ENCODE results near the gene UHMK1. TPM values are rescaled to one million over a fixed set of nuclear protein-coding genes. Genes with fewer than 3 reads are reported as not detected.

The UHMK1 gene
- total RNA-seq, 1 experiment from 2014 or later = 75.1 TPM

DNA sequence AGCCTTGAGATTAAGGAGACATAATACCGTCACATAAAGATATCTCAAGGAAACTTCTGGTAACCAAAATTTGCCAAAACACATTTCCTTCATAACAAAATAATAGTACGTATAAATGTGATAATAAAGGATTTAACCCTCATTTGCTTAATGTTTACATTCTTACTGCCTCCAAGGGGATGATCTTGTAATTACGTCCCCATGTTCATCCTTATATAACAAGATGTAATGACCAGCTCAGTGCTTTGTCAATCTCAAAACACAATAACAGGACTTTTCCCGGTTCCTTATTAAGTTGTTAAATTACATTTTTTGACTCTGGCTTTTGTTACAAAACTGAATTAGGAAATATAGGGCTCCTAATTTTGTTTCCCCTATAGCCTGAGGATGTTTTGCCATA lies 41.3 kb upstream of the UHMK1 start:
- CTCF ChIA-PET = interaction anchor here (1.3 kb wide), 1 partner anchor 401 kb away, joined by 3 read pairs; no protein-coding TSS in a partner anchor
- ATAC-seq = peak; percentile 52; the same call in 1 of the 2 replicates
- intact Hi-C loops (cut with micrococcal nuclease) = no loop called here

DNA sequence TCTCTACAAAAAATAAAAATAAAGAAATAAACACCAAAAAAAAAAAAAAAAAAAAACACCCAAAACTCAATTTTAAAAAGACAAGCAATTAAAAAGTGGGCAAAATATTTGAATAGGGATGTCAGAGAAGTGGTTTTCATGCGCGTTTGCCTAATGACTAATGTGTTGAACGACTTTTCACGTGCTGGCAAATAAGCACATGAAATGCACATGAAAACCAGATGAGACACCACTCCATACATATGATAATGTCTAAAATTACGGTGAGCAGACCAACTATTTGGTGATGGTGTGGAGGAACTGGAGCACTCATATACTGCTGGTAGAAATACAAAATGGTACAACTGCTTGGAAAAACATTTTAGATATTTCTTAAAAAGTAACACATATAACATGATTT lies 39.4 kb upstream of the UHMK1 start:
- H2AFZ ChIP-seq (ENCODE audit: low read depth, low read length, poor library complexity, severe bottlenecking) = no peak overlapping the region
- ChIA-PET RAD21 (ENCODE audit: low non-redundant PET in 1 of 2, low total read pairs in 2 of 2, uncharacterized antibody in 2 of 2, unreplicated experiment in 2 of 2) (no interaction called here), CTCF (no interaction called here), POLR2A (no interaction called here)
- H3K4me3 ChIP-seq (replicated peaks in 1 of 2; ENCODE audit: low read depth in 1 of 2, low read length in 2 of 2) = no peak overlapping the region
- H3K27ac ChIP-seq (ENCODE audit: low read depth, low read length) = no peak overlapping the region
- DNase-seq (ENCODE audit: low read depth, low spot score) (no peak), ATAC-seq (no peak)
- H3K79me2 ChIP-seq (ENCODE audit: insufficient read depth, low read length) = no peaks in the 10 kb centered on the region
- no TSS peak for BruUV-seq (replicated peaks)
- H3K9me2 ChIP-seq (ENCODE audit: insufficient read depth) = no peaks in the 10 kb centered on the region
- intact Hi-C loops (cut with micrococcal nuclease) = no loop called here
- H3K27me3 ChIP-seq (ENCODE audit: insufficient read depth, low read length) = no peaks in the 10 kb centered on the region
- no peaks in the 10 kb centered on the region for H4K20me1 ChIP-seq (ENCODE audit: insufficient read depth)
- no peak overlapping the region for H3K9ac ChIP-seq (ENCODE audit: low read length)
- H3K9me3 ChIP-seq (ENCODE audit: control insufficient read depth in 1 of 2, insufficient read depth in 1 of 2, low read depth in 1 of 2, low read length in 2 of 2) = no peaks in the 10 kb centered on the region
- H3K4me2 ChIP-seq (ENCODE audit: low read length) = no peak overlapping the region
- H3K4me1 ChIP-seq (ENCODE audit: control insufficient read depth in 1 of 2, insufficient read depth in 2 of 2, low read length in 2 of 2) = no peaks in the 10 kb centered on the region
- H3K36me3 ChIP-seq (ENCODE audit: control insufficient read depth in 1 of 2, insufficient read depth in 2 of 2, low read length in 2 of 2) = no peaks in the 10 kb centered on the region
- TF ChIP-seq FOSL1 (IDR thresholded peaks at IDR 0.05; ENCODE audit: low read depth) = no peak
- TF ChIP-seq ELF1 (IDR thresholded peaks at IDR 0.05; ENCODE audit: borderline replicate concordance, low read depth) = no peak
- TF ChIP-seq, protein P1, sequence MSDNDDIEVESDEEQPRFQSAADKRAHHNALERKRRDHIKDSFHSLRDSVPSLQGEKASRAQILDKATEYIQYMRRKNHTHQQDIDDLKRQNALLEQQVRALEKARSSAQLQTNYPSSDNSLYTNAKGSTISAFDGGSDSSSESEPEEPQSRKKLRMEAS (IDR thresholded peaks at IDR 0.05) = no peak
- no peak for TF ChIP-seq RAD21 (IDR thresholded peaks at IDR 0.05; ENCODE audit: low read depth)
- TF ChIP-seq, protein P2, sequence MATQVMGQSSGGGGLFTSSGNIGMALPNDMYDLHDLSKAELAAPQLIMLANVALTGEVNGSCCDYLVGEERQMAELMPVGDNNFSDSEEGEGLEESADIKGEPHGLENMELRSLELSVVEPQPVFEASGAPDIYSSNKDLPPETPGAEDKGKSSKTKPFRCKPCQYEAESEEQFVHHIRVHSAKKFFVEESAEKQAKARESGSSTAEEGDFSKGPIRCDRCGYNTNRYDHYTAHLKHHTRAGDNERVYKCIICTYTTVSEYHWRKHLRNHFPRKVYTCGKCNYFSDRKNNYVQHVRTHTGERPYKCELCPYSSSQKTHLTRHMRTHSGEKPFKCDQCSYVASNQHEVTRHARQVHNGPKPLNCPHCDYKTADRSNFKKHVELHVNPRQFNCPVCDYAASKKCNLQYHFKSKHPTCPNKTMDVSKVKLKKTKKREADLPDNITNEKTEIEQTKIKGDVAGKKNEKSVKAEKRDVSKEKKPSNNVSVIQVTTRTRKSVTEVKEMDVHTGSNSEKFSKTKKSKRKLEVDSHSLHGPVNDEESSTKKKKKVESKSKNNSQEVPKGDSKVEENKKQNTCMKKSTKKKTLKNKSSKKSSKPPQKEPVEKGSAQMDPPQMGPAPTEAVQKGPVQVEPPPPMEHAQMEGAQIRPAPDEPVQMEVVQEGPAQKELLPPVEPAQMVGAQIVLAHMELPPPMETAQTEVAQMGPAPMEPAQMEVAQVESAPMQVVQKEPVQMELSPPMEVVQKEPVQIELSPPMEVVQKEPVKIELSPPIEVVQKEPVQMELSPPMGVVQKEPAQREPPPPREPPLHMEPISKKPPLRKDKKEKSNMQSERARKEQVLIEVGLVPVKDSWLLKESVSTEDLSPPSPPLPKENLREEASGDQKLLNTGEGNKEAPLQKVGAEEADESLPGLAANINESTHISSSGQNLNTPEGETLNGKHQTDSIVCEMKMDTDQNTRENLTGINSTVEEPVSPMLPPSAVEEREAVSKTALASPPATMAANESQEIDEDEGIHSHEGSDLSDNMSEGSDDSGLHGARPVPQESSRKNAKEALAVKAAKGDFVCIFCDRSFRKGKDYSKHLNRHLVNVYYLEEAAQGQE (IDR thresholded peaks at IDR 0.05; ENCODE audit: low read depth) = no peak
- TF ChIP-seq SIN3A (IDR thresholded peaks at IDR 0.05; ENCODE audit: low read depth) = no peak
- no peak for TF ChIP-seq YY1 (IDR thresholded peaks at IDR 0.05; ENCODE audit: extremely low read depth, insufficient replicate concordance, low read depth, low read length)
- TF ChIP-seq, protein P3, sequence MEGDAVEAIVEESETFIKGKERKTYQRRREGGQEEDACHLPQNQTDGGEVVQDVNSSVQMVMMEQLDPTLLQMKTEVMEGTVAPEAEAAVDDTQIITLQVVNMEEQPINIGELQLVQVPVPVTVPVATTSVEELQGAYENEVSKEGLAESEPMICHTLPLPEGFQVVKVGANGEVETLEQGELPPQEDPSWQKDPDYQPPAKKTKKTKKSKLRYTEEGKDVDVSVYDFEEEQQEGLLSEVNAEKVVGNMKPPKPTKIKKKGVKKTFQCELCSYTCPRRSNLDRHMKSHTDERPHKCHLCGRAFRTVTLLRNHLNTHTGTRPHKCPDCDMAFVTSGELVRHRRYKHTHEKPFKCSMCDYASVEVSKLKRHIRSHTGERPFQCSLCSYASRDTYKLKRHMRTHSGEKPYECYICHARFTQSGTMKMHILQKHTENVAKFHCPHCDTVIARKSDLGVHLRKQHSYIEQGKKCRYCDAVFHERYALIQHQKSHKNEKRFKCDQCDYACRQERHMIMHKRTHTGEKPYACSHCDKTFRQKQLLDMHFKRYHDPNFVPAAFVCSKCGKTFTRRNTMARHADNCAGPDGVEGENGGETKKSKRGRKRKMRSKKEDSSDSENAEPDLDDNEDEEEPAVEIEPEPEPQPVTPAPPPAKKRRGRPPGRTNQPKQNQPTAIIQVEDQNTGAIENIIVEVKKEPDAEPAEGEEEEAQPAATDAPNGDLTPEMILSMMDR (IDR thresholded peaks at IDR 0.05 in 2 of 3, conservative IDR thresholded peaks at IDR 0.05 in 1 of 3; ENCODE audit: borderline replicate concordance in 1 of 3, insufficient read depth in 1 of 3, low read depth in 2 of 3, low read length in 2 of 3) = no peak

More for the DNA sequence above, 41.3 kb upstream of the UHMK1 start:
- Histone ChIP-seq H2AFZ (ENCODE audit: low read depth, low read length, poor library complexity, severe bottlenecking) (peak overlapping the region; percentile 45), H3K27me3 (ENCODE audit: insufficient read depth, low read length) (no peaks in the 10 kb centered on the region), H4K20me1 (ENCODE audit: insufficient read depth) (no peaks in the 10 kb centered on the region), H3K36me3 (ENCODE audit: control insufficient read depth in 1 of 2, insufficient read depth in 2 of 2, low read length in 2 of 2) (no peaks in the 10 kb centered on the region), H3K4me3 (replicated peaks in 1 of 2; ENCODE audit: low read depth in 1 of 2, low read length in 2 of 2) (no peak overlapping the region), H3K9me3 (ENCODE audit: control insufficient read depth in 1 of 2, insufficient read depth in 1 of 2, low read depth in 1 of 2, low read length in 2 of 2) (no peaks in the 10 kb centered on the region), H3K79me2 (ENCODE audit: insufficient read depth, low read length) (no peaks in the 10 kb centered on the region), H3K4me1 (ENCODE audit: control insufficient read depth in 1 of 2, insufficient read depth in 2 of 2, low read length in 2 of 2) (no peaks in the 10 kb centered on the region), H3K9ac (ENCODE audit: low read length) (no peak overlapping the region), H3K9me2 (ENCODE audit: insufficient read depth) (no peaks in the 10 kb centered on the region), H3K27ac (ENCODE audit: low read depth, low read length) (no peak overlapping the region), H3K4me2 (ENCODE audit: low read length) (no peak overlapping the region)
- ChIA-PET RAD21 (ENCODE audit: low non-redundant PET in 1 of 2, low total read pairs in 2 of 2, uncharacterized antibody in 2 of 2, unreplicated experiment in 2 of 2) (no interaction called here), POLR2A (no interaction called here)
- TF ChIP-seq JUND (IDR thresholded peaks at IDR 0.05) (no peak), RAD21 (IDR thresholded peaks at IDR 0.05; ENCODE audit: low read depth) (peak; percentile 28; the same call in 1 of the 2 replicates), SIN3A (IDR thresholded peaks at IDR 0.05; ENCODE audit: low read depth) (no peak), FOSL1 (IDR thresholded peaks at IDR 0.05; ENCODE audit: low read depth) (no peak)
- TF ChIP-seq, protein P3 (IDR thresholded peaks at IDR 0.05 in 2 of 3, conservative IDR thresholded peaks at IDR 0.05 in 1 of 3; ENCODE audit: borderline replicate concordance in 1 of 3, insufficient read depth in 1 of 3, low read depth in 2 of 3, low read length in 2 of 3) = peak in 2 of 3 experiments; percentile 21 to 38; a peak in 3 of 6 replicates
- no peak for DNase-seq (ENCODE audit: low read depth, low spot score)
- BruUV-seq (replicated peaks) = no TSS peak

Data from HCT116 (cell line).